GM12864 (cell line): ENCODE measurements around the gene RXRB.

Experiments
- DNase-seq: peaks from one replicate; pipeline ENCODE4 v3.0.0-alpha.2; 2011; ENCODE audit warnings: low read depth
- H3K4me3 ChIP-seq: 2 replicates; pipeline ENCODE4 v1.5.1; 2011; ENCODE audit warnings: mild to moderate bottlenecking, low read depth, low read length, control low read depth
- TF ChIP-seq, protein P1 (sequence below): IDR thresholded peaks from 2 replicates; pipeline ENCODE4 v1.5.1; 2011; ENCODE audit warnings: low read depth, mild to moderate bottlenecking, moderate library complexity, low read length, control low read depth, inconsistent platforms; ENCODE audit errors: missing control alignments

The RXRB gene

DNA sequence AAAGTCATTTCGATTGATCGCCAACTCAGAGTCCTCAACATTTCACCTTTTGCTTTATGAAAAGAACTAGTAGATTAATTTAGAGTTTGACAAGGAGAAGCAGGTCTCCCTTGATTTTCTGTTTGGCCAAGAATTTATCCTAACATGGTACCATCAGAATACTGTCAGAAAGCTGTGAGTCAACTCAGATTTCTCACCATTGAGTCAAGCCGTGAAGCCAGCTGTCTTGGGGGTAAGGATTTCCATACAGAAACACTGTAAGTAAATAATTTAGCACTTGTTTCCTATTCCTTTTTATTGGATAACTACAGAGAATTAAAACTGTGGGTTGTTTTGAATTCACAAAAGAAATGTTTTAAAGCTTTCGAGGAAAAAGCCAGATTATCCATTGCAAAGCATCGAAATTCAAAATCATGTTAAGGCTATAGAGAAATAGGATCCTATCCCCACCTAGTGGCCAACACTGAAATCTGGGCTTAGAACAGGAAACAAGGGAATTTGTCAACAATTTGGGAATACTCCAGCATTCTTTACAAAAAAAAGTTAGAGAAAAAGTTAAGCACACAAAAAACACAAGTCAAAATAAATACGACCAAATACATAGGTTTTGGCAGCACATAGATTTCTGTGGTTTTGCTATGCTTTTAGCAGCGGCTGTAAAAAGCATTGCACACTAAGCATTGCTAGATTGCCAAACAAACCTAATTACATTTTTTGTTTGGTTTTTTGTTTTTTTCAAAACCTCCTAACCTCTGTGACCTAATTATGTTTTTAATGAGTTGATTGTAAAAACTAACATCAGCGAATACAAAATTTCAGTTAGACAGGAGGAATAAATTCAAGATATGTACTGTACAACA lies 52.4 kb downstream of the RXRB start:
- TF ChIP-seq, protein P1, sequence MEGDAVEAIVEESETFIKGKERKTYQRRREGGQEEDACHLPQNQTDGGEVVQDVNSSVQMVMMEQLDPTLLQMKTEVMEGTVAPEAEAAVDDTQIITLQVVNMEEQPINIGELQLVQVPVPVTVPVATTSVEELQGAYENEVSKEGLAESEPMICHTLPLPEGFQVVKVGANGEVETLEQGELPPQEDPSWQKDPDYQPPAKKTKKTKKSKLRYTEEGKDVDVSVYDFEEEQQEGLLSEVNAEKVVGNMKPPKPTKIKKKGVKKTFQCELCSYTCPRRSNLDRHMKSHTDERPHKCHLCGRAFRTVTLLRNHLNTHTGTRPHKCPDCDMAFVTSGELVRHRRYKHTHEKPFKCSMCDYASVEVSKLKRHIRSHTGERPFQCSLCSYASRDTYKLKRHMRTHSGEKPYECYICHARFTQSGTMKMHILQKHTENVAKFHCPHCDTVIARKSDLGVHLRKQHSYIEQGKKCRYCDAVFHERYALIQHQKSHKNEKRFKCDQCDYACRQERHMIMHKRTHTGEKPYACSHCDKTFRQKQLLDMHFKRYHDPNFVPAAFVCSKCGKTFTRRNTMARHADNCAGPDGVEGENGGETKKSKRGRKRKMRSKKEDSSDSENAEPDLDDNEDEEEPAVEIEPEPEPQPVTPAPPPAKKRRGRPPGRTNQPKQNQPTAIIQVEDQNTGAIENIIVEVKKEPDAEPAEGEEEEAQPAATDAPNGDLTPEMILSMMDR: peak; percentile 73
- no peak for DNase-seq
- no peak overlapping the region for H3K4me3 ChIP-seq

DNA sequence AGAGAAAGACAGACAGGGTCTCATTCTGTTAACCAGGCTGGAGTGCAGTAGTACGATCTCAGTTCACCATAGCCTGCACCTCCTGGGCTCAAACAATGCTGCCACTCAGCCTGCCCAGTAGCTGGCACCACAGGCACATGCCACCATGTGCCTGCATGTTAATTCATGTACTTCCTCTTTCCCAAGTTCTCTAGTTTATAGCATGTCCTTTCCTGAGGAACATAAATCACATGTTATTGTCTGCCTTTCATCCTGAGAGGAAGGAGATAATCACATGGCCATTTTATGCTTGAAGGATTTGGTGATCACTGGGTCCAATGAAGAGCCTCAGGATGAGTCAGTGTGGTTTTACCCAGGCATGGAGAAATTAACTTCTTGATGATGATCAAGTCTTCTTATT lies 56.1 kb downstream of the RXRB start:
- no peak overlapping the region for H3K4me3 ChIP-seq
- TF ChIP-seq, protein P1: no peak
- DNase-seq: no peak
